Fibroblast of gingiva (primary cell): ENCODE measurements around the gene PRLR.

ENCODE experiments used
- DNase-seq: peaks from one replicate; pipeline ENCODE4 v3.0.0-alpha.2; 2011; ENCODE audit warnings: low read depth

The PRLR gene

DNA sequence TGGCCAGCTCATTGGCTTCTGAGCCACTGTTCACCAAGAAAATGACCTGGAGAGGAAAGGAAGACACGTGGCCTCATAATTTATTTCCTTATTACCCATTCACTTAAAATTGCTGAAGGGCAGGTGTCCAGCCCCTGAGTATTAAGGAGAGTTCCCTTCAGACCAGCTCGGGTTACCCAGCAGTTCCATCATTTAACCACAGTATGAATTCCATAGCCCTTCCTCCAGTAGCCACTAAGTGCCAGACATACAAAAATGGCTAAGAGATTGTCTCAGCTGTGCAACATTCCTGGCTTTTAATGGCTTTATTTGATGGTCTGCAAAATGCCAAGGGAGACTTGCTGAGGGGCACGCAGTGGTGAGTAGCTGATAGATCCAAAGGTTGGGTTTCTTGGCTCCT is 195.0 kb downstream of the PRLR start:
- DNase-seq: no peak

DNA sequence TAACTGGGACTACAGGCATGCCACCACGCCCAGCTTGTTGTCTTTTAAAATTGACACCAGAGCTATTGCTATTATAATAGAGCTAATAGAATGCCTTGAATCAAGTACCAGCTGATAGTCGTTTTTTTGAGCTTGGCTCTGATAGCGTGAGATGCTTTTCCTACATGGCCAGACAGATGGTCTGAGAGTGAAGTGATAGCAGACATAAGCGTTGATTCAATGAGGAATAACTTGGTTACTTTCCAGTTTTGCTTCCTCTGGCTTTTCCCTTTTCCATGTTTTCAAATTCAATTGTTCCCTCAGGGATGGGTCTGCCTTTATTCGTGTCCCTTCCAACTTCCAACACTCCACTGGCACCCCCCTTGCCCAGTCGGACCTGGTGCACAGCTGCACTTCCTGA is 197.9 kb downstream of the PRLR start:
- DNase-seq: no peak

DNA sequence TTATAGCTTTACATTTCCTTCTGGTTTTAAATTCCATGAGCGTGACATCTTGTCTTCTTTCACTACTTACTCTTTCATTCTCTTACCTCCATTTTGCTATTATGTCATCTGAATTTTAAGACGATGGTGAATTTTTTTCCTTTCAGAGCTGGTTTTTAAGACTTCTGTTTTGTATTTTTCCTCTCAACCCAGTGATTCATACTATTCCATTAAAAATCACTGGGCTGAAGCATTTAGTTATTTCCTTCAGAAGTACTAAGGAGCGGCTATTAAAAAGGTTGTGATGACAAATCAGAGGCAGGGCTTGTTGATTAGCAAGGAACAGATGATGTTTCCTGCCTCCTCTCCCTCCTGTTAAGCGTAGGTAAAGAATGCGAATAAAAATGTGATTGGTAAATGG is 199.0 kb downstream of the PRLR start:
- DNase-seq: no peak

DNA sequence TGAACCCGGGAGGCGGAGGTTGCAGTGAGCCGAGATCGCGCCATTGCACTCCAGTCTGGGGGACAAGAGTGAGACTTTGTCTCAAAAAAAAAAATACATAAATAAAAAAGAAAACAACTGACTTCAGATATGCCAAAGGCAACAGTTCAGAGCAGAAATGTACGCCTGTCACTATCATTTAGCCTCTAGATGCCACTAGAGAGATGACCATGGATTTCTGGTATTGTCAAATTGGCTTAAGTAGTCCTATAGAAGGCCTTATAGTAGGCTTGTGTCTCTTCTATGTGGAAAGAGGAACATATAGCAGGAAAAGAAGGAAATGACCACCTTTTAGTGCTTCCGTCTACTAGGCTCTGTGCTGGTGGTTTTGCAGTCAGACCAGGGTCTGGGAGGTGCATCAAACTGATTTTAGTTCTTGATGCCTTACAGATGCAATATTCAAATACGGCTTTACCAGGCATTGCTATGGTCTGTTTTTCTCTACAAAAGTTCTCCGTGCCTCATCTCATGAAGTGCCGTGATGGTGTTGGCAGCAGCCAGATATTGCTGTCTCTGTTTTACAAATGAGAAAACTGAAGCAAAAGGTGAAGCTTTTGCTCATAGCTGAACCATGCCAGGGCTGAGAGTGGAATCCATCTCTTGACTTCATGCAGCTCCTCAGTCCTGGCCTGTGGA is 199.7 kb downstream of the PRLR start:
- no peak for DNase-seq

DNA sequence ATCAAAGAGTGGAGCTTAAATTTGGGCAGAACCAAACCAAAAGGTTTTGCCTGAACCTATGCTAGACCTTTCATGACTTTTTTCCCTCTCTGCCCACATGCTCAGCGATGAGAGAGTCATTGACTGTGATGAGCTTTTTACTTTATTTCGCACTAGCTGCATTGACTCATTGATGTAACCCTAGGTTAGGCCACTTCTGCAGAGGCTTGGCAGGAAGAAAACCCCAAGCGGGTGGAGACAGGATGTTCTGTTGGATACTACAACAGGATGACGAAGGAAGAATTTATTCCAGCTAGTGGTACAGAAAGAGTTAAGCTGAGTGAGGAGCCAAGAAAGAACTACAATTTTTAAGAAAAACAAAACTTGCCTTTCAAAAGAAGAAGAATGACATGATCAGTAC is 201.0 kb downstream of the PRLR start:
- peak; percentile 39 for DNase-seq

DNA sequence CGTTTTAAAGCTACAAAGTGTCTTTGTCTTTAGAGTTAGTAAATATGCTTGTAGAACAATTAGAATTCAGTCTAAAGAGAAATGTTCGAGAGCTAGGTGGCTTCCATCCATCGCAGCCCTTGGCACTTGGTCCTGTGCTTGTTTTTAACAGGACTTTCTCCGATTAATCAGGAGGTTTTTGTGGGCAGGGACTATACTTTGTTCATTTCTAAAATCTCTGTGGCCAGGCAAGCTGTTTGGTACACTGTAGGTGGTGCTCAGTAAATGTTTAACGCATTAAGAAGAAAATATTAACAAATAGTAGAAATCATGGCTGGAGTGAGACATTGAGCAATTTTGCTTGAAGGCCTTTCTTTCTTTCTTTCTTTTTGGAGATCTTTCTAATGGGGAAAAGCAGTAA is 203.3 kb downstream of the PRLR start:
- no peak for DNase-seq

DNA sequence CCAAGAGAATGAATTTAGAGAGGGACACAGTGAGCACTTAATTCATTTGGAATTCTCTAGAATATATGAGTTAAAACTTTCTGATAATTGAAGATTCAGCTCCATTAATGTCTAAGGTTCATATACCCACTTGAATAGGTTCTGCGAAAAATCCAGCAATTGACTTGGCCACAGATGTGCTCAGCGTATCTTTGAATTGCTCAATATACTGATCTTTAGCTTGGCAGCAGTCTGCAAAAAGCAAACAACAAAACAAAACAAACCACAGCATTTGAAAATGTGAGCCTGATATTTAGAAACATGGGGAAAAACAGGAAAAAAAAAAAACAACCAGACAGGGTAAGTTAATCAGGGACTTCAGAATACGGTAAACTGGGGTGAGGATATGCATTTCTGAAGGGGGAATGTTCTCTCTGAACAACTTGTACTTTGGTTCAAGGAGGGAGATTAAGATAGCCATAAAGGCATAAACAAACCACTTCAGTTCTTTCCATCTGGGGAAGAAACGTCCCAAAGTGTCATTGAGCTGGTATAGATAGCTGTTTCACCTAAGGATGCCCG is 203.9 kb downstream of the PRLR start:
- peak; percentile 30 for DNase-seq

DNA sequence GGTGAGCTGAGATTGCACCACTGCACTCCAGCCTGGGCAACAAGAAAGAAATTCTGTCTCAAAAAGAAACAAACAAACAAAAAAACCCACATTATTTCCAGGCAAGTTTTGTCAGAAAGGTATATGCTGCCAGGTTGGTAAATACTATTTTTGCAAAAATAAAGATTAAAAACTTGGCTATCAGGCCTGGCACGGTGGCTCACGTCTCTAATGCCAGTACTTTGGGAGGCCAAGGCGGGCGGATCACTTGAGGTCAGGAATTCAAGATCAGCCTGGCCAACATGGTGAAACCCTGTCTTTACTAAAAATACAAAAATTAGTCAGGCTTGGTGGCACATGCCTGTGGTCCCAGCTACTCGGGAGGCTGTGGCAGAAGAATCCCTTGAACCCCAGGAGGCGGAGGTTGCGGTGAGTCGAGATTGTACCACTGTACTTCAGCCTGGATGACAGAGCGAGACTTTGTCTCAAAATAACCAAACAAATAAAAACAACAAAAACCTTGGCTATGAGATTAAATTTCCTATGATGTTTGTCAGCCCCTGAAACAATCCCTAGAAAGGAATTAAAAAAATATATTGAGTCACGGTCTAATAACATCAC is 205.3 kb downstream of the PRLR start:
- no peak for DNase-seq

DNA sequence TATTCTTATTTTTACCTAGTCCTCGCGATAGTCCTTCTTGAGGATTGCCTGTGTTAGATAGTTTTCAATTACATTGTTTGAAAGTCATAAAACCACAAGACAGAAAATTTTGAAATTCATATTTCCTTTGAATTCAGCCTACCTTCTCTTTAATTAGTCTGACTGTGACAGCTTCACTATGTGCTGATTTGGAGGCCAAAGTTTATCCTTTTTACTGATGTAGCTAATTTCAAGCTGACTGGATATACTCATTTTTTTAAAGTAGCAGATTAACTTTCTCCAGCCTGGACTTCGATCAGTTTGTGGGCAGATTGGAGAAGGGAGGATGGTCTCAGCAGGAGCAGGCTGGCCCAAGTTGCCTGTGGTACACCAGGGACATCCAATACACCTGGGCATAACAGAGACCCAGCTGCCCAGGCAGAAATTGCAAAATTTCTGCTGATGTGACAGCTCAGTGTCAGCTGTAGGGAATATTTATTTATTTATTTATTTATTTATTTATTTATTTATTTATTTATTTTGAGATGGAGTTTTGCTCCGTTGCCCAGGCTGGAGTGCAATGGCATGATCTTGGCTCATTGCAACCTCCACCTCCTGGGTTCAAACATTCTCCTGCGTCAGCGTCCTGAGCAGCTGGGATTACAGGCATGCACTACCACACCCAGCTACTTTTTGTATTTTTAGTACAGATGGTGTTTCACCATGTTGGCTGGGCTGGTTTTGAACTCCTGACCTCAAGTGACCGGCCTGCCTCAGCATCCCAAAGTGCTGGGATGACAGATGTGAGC is 206.7 kb downstream of the PRLR start:
- no peak for DNase-seq

DNA sequence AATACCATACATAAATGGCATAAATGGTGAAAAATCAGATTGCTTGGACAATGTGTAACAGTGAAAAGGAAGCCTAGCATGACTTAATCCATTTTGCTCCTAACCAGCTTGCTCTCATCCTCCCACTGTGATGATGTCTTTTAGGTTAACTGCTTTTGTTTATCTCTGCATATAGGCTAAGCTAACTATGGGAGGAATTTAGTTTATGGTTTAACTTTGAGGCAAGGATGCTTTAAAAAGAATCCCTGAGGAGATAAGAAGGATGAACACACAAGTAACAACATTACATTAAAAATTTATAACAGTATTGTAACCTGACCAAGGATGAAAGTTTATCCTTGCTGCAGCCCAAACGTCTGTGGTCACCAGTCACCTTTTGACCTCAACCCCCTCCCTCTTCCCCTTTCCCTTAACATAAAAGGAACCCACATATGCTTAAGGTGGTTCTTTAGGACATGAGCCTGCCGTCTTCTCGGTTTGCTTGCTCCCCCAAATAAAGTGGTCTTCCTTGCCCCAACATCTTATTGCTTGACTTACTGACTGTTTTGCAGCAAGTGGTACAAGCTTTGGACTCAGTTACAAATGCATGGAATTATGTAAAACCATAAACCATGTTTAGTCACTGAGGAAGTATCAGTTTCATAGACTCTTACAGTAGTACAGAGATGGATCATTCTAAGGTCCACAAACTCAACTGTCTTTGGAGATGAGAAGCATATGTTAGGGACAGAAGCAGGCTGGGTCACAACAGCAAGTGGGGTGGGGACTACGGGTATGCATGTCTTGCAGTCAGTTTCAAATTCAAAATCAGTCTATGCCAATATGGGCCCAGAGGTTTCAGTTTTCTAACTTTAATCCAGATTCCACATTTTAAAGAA is 213.9 kb downstream of the PRLR start:
- no peak for DNase-seq

DNA sequence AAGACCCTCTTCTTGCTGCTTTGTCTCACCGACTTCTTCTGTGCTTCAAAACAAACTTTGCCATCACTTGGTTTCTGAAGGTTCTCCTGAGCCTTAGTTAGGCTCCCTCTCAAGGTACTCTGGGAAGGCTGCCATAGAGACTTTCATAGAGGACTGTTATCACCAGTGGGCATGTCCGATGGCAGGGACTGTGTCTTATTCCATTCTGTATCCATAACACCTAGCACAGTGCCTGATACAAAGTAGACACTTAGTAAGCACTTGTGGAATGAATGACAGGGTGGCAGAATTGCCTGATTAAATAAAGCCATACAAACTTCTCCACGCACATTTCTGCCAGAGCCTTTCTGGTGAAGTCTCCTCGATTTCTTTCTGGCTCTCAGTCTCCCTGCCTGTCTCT is 215.2 kb downstream of the PRLR start:
- no peak for DNase-seq

DNA sequence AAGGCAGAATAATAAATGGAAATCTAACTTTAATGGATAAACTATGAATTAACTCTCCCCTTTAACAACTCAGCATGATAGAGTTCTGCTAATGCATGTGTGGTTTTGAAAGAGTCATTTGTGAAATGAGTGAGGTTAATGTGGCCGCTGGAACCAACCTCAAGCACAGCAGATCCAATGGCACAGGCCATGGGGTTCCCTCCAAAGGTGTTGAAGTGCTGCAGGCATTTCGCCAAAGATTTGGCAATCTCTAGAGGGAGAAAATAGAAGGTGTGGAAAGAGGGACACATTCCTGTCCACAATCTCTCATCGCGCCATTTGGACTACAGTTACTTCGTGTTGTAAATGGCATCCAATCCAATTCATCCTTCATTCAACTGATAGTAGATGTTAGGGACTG is 217.5 kb downstream of the PRLR start:
- no peak for DNase-seq

DNA sequence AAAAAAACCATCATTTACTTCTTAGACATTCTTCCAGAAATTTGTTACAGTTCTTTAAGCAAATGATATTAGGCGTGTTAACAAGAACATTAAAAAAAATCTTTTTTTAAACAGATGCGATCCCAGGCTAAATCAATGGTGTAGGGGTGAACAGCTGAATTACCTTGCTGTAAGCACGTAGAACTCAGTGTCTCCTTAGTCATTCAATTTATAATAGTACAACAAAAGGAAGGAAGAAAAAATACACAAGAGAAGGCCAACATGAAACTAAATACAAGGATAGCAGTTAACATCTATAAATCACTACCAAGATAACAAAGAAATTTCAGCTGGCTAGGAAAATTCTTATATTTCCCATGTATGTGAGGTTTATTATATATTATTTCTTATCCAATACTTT is 217.9 kb downstream of the PRLR start:
- DNase-seq: no peak

DNA sequence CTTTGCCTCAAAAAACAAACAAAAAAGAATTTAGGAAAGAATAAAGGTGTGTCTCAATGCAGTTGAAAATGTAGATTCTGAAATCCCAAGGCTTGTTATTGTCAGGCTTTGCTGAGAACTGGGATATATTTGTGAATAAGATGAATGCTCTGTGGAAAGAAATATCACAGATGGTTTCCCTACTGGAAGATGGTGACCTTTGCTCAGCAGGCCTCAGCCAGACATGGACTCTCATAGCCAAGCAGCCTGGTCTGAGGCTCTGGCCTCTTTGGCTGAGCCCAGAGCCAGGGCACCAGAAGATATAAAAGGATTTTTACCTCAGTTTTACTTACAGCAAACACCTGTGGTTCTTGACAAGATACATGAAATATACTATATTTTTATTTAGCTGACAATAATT is 219.6 kb downstream of the PRLR start:
- DNase-seq: no peak

DNA sequence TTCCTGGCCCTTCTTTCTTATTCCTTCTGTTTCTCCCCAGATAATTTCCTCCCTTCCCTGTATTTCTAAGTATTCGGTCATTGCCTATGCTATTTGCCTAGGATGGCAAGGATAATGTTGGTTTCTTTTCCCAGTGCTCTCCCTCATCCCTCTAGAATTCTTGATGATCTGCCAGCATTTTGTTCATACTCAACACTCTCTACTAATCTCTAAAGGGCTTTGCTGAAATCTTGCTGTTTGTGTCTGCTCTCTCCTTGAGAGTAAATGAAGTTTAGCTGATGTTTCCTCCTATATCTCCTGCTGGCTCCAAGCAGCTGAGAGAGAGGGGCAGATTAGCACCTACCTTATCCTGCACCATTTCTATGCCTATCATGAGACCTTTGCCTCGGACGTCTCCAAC is 220.6 kb downstream of the PRLR start:
- no peak for DNase-seq

DNA sequence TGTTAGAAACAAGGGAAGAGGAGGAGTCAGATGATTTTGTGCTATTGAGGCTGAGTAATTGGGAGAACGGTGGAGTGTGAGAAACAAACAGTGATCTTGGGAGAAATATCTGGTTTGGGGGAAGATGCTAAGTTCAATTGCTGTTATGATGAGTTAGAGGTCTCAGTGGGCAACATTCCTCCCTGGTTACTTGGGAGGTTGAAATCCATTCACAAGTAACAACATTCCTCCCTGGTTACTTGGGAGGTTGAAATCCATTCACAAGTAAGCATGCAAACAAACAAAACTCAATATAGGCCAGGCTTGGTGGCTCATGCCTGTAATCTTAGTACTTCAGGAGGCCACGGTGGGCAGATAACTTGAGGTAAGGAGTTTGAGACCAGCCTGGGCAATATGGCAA is 221.3 kb downstream of the PRLR start:
- DNase-seq: no peak

DNA sequence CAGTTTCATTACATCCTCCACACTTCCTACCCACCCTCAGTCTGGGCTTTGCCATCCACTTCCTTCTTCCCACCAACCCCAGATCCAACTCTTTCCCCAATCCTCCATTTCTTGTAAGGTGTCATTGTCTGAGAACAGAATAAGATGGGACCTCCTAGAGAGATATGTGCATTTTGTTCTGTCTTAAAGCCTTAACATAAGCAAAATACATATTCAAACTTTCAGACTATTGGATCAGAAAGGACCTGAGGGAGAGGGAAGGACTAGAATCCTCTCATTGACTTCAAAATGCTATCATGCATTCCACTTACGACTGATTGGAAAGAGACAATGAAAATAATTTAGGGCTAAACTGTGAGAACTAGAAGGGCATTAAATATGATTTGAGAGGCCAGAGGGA is 225.5 kb downstream of the PRLR start:
- DNase-seq: no peak

DNA sequence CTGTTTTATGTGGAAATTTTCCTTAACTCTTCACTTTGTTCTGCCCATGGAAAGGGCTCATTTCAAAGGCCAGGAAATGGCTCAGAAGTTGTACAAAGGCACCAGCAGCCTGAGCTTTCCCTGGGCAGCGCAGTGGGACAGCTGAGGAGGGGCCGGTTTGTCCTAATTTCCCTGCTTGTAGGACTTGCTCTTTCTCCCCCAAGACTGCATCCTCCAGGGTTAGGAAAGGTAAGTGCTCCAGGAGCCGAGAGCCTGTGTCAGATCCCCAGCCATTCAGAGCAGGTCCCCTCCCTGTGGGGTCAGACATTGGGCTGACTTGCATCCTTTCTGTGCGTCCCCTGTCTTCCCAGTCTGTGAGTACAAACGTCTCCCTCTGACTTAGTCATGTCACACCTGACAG is 226.1 kb downstream of the PRLR start:
- DNase-seq: no peak

DNA sequence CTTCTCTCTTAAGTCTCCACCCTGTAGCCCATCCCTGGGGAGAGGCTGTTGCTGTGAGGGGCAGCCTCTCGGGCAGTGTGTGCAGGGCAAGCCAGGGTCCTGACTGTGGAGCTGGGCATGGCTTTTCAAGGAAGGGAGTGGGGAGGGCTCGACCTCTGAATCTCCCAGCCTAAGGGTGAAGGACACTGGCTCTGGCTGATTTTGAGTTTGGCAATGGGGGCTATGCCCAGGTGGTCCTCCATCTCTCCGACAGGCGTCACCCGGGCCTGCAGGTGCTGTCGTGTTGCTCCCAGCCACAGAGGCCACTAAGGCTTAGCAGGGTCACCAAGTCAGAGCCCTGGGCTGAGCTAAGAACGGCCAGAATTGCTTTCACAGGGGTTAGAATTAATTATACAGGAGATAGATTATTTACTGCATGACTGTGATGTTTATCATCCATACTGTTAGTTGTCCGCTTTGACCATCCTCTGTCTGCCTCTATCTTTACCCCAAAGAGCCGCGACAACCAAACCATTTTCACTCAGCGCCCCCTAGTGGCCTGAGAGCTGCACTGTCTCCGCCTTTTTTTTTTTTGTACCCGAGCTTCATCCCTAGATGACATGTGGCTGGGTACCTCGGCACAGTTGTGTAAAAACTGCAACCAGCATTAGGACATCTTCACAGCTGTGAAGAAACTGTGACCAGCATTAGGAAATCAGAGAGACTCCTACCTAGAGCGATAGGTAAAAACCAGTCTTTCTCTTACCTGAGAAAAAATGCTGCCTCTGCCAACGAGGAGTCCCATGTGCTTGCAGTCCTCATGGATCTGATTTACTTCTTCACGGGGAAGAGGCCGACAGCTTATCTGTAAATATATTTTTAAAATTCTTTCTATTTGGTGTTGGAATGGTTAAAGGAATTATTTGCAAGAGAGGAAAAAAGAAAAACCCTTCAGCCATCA is 227.0 kb downstream of the PRLR start:
- peak; percentile 23 for DNase-seq

DNA sequence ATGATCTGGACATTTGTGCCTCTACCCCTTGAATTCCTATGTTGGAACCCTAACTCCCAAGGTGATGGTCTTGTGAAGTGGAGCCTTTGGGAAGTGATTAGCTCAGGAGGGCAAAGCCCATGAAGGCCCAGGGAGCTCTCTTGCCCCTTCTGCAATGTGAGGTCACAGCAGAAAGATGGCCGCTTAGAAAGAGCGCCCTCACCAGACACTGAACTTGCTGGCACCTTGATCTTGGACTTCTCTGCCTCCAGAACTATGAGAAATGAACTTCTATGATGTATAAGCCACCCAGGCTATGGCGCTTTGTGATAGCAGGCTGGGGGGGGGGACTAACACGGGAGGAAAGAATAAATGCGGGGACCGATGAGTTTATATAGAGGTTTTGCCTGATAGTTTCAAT is 227.8 kb downstream of the PRLR start:
- no peak for DNase-seq

DNA sequence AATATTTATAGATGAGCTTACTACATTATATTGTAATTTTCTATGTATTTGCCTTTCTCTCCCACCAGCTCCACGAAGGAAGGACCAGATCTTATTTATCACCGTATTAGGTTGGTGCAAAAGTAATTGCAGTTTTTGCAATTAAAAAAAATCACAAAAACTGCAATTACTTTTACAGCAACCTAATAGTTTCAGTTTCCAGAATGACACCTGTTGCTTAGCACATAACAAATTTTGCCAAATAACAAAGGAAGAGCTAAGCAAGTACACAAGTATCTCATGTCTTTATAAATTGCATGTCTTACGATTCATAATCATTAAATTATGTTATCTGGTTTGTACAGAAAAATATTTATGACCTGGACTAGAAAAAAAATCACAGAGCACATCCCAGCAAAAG is 228.4 kb downstream of the PRLR start:
- no peak for DNase-seq
